ENCODE measurements around the gene CD38. TPM values are rescaled to one million over a fixed set of nuclear protein-coding genes. Genes with fewer than 3 reads are reported as not detected.
"Not testable (repeated sequence)": the region's sequence is repeated elsewhere in the genome, so short reads cannot be mapped to it uniquely, and the experiment has no call there.

CD38 gene
- total RNA-seq, 1 experiment from 2014 or later, result not detected

DNA sequence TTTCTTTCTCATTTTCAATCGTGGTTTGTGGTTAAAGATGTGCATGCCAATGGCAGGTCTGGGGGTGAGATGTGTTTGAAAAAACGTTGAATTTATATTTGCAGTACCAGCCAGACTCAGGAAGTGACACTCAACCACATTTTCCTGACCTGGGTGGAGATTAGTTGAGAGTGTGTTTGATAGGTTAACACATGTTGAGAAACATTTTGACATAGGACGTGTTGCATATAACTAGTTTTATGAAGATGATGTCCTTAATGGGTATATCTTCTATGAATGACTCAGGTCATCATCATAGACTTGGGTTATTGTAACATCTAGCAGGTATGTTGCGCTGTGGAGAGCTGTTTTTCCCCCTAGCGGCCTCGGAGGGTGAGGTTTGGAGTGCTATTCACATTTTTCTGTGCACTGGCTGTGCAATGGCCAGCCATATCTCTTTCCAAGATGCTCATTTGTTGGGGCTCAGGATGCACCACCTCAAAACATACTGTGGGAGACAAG is 21.7 kb upstream of the CD38 start:
- ChIA-PET POLR2A (ENCODE audit: low non-redundant PET) (no interaction called here), CTCF (no interaction called here)
- intact Hi-C loops (cut with micrococcal nuclease; ENCODE audit: unreplicated experiment), result no loop called here
- no TSS peak for BruUV-seq (replicated peaks)
- DNase-seq (ENCODE audit: low spot score), result no peak
- no peak overlapping the region for H3K4me3 ChIP-seq (ENCODE audit: low read depth, low read length, poor library complexity, severe bottlenecking)
- no peaks in the 10 kb centered on the region for H3K27me3 ChIP-seq (replicated peaks; ENCODE audit: insufficient read depth, low read depth, low read length, poor library complexity)
- no peak for TF ChIP-seq EZH2 (IDR thresholded peaks at IDR 0.05; ENCODE audit: borderline replicate concordance, low read depth, low read length, poor library complexity, severe bottlenecking)
- TF ChIP-seq, protein P1, sequence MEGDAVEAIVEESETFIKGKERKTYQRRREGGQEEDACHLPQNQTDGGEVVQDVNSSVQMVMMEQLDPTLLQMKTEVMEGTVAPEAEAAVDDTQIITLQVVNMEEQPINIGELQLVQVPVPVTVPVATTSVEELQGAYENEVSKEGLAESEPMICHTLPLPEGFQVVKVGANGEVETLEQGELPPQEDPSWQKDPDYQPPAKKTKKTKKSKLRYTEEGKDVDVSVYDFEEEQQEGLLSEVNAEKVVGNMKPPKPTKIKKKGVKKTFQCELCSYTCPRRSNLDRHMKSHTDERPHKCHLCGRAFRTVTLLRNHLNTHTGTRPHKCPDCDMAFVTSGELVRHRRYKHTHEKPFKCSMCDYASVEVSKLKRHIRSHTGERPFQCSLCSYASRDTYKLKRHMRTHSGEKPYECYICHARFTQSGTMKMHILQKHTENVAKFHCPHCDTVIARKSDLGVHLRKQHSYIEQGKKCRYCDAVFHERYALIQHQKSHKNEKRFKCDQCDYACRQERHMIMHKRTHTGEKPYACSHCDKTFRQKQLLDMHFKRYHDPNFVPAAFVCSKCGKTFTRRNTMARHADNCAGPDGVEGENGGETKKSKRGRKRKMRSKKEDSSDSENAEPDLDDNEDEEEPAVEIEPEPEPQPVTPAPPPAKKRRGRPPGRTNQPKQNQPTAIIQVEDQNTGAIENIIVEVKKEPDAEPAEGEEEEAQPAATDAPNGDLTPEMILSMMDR (conservative IDR thresholded peaks at IDR 0.05; ENCODE audit: low read depth, low read length), result no peak
- H3K4me1 ChIP-seq (ENCODE audit: insufficient read depth, low read length, poor library complexity, severe bottlenecking), result no peaks in the 10 kb centered on the region
- no peak overlapping the region for H3K27ac ChIP-seq (ENCODE audit: low read depth, low read length, poor library complexity, severe bottlenecking)
- no peaks in the 10 kb centered on the region for H3K9me3 ChIP-seq (ENCODE audit: low read depth, low read length, poor library complexity, severe bottlenecking)
- no peaks in the 10 kb centered on the region for H3K36me3 ChIP-seq (ENCODE audit: insufficient read depth, low read length, poor library complexity, severe bottlenecking)

DNA sequence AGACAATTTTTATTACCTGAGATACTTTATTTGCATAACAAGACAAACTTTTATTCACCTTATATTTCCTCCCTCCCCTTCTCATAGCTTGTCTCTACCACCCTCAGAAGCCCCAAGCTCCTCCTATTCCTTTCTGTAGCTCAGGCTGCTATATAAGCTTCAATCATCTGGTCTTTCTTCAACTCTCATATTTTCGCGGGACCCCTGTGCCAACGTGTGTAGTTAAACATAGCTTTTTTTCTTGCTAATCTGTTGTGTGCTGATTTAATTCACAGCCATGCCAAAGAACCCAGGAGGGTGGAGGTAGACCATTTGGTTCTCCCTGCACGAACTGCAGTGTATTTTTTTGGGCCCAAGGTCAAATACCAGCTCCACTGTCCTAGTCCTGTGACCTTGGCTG is 21.1 kb upstream of the CD38 start:
- intact Hi-C loops (cut with micrococcal nuclease; ENCODE audit: unreplicated experiment), result no loop called here
- no peaks in the 10 kb centered on the region for H3K4me1 ChIP-seq (ENCODE audit: insufficient read depth, low read length, poor library complexity, severe bottlenecking)
- BruUV-seq (replicated peaks), result no TSS peak
- ChIA-PET POLR2A (ENCODE audit: low non-redundant PET) (no interaction called here), CTCF (no interaction called here)
- no peak overlapping the region for H3K27ac ChIP-seq (ENCODE audit: low read depth, low read length, poor library complexity, severe bottlenecking)
- no peaks in the 10 kb centered on the region for H3K9me3 ChIP-seq (ENCODE audit: low read depth, low read length, poor library complexity, severe bottlenecking)
- DNase-seq (ENCODE audit: low spot score), result no peak
- no peak overlapping the region for H3K4me3 ChIP-seq (ENCODE audit: low read depth, low read length, poor library complexity, severe bottlenecking)
- no peaks in the 10 kb centered on the region for H3K36me3 ChIP-seq (ENCODE audit: insufficient read depth, low read length, poor library complexity, severe bottlenecking)
- no peak for TF ChIP-seq EZH2 (IDR thresholded peaks at IDR 0.05; ENCODE audit: borderline replicate concordance, low read depth, low read length, poor library complexity, severe bottlenecking)
- TF ChIP-seq, protein P1 (conservative IDR thresholded peaks at IDR 0.05; ENCODE audit: low read depth, low read length), result no peak
- H3K27me3 ChIP-seq (replicated peaks; ENCODE audit: insufficient read depth, low read depth, low read length, poor library complexity), result no peaks in the 10 kb centered on the region

DNA sequence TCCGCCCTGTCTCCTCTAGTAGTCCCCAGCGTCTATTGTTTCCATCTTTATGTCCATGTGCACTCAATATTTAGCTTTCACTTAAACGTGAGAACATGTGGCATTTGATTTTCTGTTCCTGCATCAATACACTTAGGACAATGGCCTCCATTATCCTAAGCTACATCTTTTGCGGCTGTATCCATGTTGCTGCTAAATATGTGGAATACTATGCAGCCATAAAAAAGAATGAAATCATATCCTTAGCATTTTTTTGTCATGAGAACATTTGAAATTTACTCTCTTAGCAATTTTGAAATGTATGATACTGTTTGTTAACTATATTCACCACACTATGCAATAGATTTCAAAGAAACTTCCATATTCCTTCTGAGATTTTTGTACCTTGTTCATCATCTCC is 19.8 kb upstream of the CD38 start:
- Histone ChIP-seq H3K36me3 (ENCODE audit: insufficient read depth, low read length, poor library complexity, severe bottlenecking) (no peaks in the 10 kb centered on the region), H3K4me1 (ENCODE audit: insufficient read depth, low read length, poor library complexity, severe bottlenecking) (no peaks in the 10 kb centered on the region), H3K27me3 (replicated peaks; ENCODE audit: insufficient read depth, low read depth, low read length, poor library complexity) (no peaks in the 10 kb centered on the region), H3K27ac (ENCODE audit: low read depth, low read length, poor library complexity, severe bottlenecking) (no peak overlapping the region), H3K4me3 (ENCODE audit: low read depth, low read length, poor library complexity, severe bottlenecking) (no peak overlapping the region), H3K9me3 (ENCODE audit: low read depth, low read length, poor library complexity, severe bottlenecking) (no peaks in the 10 kb centered on the region)
- POLR2A ChIA-PET (ENCODE audit: low non-redundant PET), result no interaction called here
- CTCF ChIA-PET, result interaction anchor here (0.5 kb wide), 1 partner anchor 506 kb away, joined by 4 read pairs; no protein-coding TSS in a partner anchor
- BruUV-seq (replicated peaks), result no TSS peak
- intact Hi-C loops (cut with micrococcal nuclease; ENCODE audit: unreplicated experiment), result no loop called here
- TF ChIP-seq, protein P1 (conservative IDR thresholded peaks at IDR 0.05; ENCODE audit: low read depth, low read length), result no peak
- no peak for TF ChIP-seq EZH2 (IDR thresholded peaks at IDR 0.05; ENCODE audit: borderline replicate concordance, low read depth, low read length, poor library complexity, severe bottlenecking)
- DNase-seq (ENCODE audit: low spot score), result no peak

DNA sequence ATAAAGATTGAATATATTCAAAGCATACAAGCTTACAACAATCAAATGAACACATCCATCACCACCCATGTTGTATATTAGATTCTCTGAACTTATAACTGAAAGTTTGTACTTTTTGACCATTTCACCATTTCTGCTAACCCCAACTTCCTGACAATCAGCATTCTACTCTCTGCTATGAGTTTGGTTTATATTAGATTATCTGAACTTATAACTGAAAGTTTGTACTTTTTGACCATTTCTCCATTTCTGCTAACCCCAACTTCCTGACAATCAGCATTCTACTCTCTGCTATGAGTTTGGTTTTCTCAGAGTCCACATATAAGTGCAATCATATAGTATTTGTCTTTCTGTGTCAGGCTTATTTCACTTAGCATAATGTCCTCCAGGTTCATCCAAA is 15.7 kb upstream of the CD38 start:
- intact Hi-C loops (cut with micrococcal nuclease; ENCODE audit: unreplicated experiment); H3K27ac ChIP-seq (ENCODE audit: low read depth, low read length, poor library complexity, severe bottlenecking); H3K4me1 ChIP-seq (ENCODE audit: insufficient read depth, low read length, poor library complexity, severe bottlenecking); BruUV-seq (replicated peaks); DNase-seq (ENCODE audit: low spot score); H3K36me3 ChIP-seq (ENCODE audit: insufficient read depth, low read length, poor library complexity, severe bottlenecking); H3K9me3 ChIP-seq (ENCODE audit: low read depth, low read length, poor library complexity, severe bottlenecking); CTCF ChIA-PET; H3K27me3 ChIP-seq (replicated peaks; ENCODE audit: insufficient read depth, low read depth, low read length, poor library complexity); POLR2A ChIA-PET (ENCODE audit: low non-redundant PET); H3K4me3 ChIP-seq (ENCODE audit: low read depth, low read length, poor library complexity, severe bottlenecking): not testable (repeated sequence)

All from A673 (cell line).